Endothelial cell of hepatic sinusoid (primary cell): ENCODE measurements around the gene ERRFI1.

Source experiments
- in situ Hi-C: cut with HindIII; loops from 2 replicates; pipeline ENCODE4 v1.10.0; 2017; ENCODE audit warnings: low sequenced_read_pairs

ERRFI1 gene

GRCh38 chr1:8006037-8006963, 19.8 kb downstream of the ERRFI1 start:
- in situ Hi-C loops, result loop anchor here (25.0 kb wide), 1 partner anchor 94 kb away; no protein-coding TSS in a partner anchor

GRCh38 chr1:8004803-8005573, 21.1 kb downstream of the ERRFI1 start:
- in situ Hi-C loops, result loop anchor here (25.0 kb wide), 1 partner anchor 93 kb away; no protein-coding TSS in a partner anchor

GRCh38 chr1:8004113-8004802, 21.9 kb downstream of the ERRFI1 start:
- in situ Hi-C loops, result loop anchor here (25.0 kb wide), 1 partner anchor 92 kb away; no protein-coding TSS in a partner anchor

- in situ Hi-C loops, result loop anchor here (25.0 kb wide), 1 partner anchor 91 kb away; no protein-coding TSS in a partner anchor
These were observed 22.5 kb downstream of the ERRFI1 start for GRCh38 chr1:8003438-8004112.

- in situ Hi-C loops, result loop anchor here (25.0 kb wide), 1 partner anchor 91 kb away; no protein-coding TSS in a partner anchor
These were observed 23.2 kb downstream of the ERRFI1 start for GRCh38 chr1:8002921-8003320.

GRCh38 chr1:8002329-8002910, 23.7 kb downstream of the ERRFI1 start:
- in situ Hi-C loops, result loop anchor here (25.0 kb wide), 1 partner anchor 90 kb away; no protein-coding TSS in a partner anchor

- in situ Hi-C loops, result no loop called here
These were observed 30.7 kb downstream of the ERRFI1 start for GRCh38 chr1:7995437-7995836.

- in situ Hi-C loops, result no loop called here
These were observed 31.3 kb downstream of the ERRFI1 start for GRCh38 chr1:7994827-7995226.

- in situ Hi-C loops, result no loop called here
These were observed 32.3 kb downstream of the ERRFI1 start for GRCh38 chr1:7993593-7994479.

GRCh38 chr1:7992885-7993284, 33.2 kb downstream of the ERRFI1 start:
- in situ Hi-C loops, result no loop called here

- in situ Hi-C loops, result no loop called here
These were observed 34.3 kb downstream of the ERRFI1 start for GRCh38 chr1:7991504-7992440.

- in situ Hi-C loops, result no loop called here
These were observed 36.2 kb downstream of the ERRFI1 start for GRCh38 chr1:7989762-7990428.

- in situ Hi-C loops, result no loop called here
These were observed 37.5 kb downstream of the ERRFI1 start for GRCh38 chr1:7988576-7988975.

- in situ Hi-C loops, result no loop called here
These were observed 38.6 kb downstream of the ERRFI1 start for GRCh38 chr1:7987528-7987927.

GRCh38 chr1:7985851-7986612, 40.1 kb downstream of the ERRFI1 start:
- in situ Hi-C loops, result no loop called here

- in situ Hi-C loops, result no loop called here
These were observed 41.3 kb downstream of the ERRFI1 start for GRCh38 chr1:7984811-7985210.
